ENCODE results near the gene UMAD1.
A peak's percentile ranks its signal among the peaks of the same experiment; 100 is the strongest.

UMAD1 gene

DNA sequence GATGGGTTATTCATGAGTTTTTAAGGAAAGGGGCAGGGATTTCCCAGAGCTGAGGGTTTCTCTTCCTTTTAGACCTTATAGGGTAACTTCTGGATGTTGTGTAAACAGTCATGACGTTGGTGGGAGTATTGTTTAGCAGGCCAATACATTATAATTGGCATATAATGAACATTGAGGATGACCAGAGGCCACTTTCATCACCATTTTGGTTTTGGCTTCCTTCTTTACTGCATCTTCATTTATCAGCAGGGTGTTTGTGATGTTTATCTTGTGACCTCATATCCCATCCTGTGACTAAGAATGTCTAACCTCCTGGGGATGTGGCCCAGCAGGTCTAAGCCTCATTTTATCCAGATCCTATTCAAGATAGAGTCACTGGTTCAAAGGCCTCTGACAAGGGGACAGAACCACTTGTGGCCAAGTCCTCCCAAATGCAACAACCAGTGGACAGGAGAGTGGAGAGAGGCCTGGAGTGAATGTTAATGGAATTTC lies 155.1 kb downstream of the UMAD1 start:
- Histone ChIP-seq H3K36me3 (ENCODE audit: insufficient read depth, low read length) (peaks cover 12% of the 10 kb centered on the region; the same call in 1 of the 2 replicates), H3K79me2 (ENCODE audit: insufficient read depth, low read length) (no peaks in the 10 kb centered on the region), H2AFZ (ENCODE audit: low read depth, low read length) (no peak overlapping the region), H3K4me1 (ENCODE audit: insufficient read depth, low read length) (no peaks in the 10 kb centered on the region), H3K27me3 (ENCODE audit: insufficient read depth, low read length, poor library complexity) (no peaks in the 10 kb centered on the region), H4K20me1 (ENCODE audit: insufficient read depth, low read length) (no peaks in the 10 kb centered on the region), H3K27ac (ENCODE audit: low read length) (no peak overlapping the region), H3K9ac (ENCODE audit: low read depth, low read length) (no peak overlapping the region), H3K4me2 (ENCODE audit: insufficient read depth, low read length) (no peak overlapping the region), H3K4me3 (ENCODE audit: low read depth in 1 of 2, low read length in 2 of 2) (no peak overlapping the region), H3K9me3 (ENCODE audit: insufficient read depth, low read length, severe bottlenecking) (peaks cover 3% of the 10 kb centered on the region)
- TF ChIP-seq EZH2 (IDR thresholded peaks at IDR 0.05; ENCODE audit: borderline replicate concordance, low read depth, low read length, severe bottlenecking) (no peak), CTCF (IDR thresholded peaks at IDR 0.05; ENCODE audit: borderline replicate concordance, extremely low read depth, low read length, poor library complexity, severe bottlenecking) (no peak)
- no peak for DNase-seq
- ATAC-seq (ENCODE audit: insufficient read depth, low read depth): no peak

GRCh38 chr7:7798510-7798909 lies 158.0 kb downstream of the UMAD1 start:
- Histone ChIP-seq H3K9ac (ENCODE audit: low read depth, low read length) (no peak overlapping the region), H3K27ac (ENCODE audit: low read length) (no peak overlapping the region), H3K9me3 (ENCODE audit: insufficient read depth, low read length, severe bottlenecking) (peaks cover 3% of the 10 kb centered on the region), H4K20me1 (ENCODE audit: insufficient read depth, low read length) (no peaks in the 10 kb centered on the region), H3K4me3 (ENCODE audit: low read depth in 1 of 2, low read length in 2 of 2) (no peak overlapping the region), H3K4me2 (ENCODE audit: insufficient read depth, low read length) (no peak overlapping the region), H3K27me3 (ENCODE audit: insufficient read depth, low read length, poor library complexity) (no peaks in the 10 kb centered on the region), H2AFZ (ENCODE audit: low read depth, low read length) (no peak overlapping the region), H3K4me1 (ENCODE audit: insufficient read depth, low read length) (no peaks in the 10 kb centered on the region), H3K36me3 (ENCODE audit: insufficient read depth, low read length) (peaks cover 6% of the 10 kb centered on the region; the same call in 1 of the 2 replicates), H3K79me2 (ENCODE audit: insufficient read depth, low read length) (no peaks in the 10 kb centered on the region)
- DNase-seq: peak; percentile 11
- peak; percentile 72 for ATAC-seq (ENCODE audit: insufficient read depth, low read depth)
- TF ChIP-seq CTCF (IDR thresholded peaks at IDR 0.05; ENCODE audit: borderline replicate concordance, extremely low read depth, low read length, poor library complexity, severe bottlenecking) (no peak), EZH2 (IDR thresholded peaks at IDR 0.05; ENCODE audit: borderline replicate concordance, low read depth, low read length, severe bottlenecking) (no peak)

DNA sequence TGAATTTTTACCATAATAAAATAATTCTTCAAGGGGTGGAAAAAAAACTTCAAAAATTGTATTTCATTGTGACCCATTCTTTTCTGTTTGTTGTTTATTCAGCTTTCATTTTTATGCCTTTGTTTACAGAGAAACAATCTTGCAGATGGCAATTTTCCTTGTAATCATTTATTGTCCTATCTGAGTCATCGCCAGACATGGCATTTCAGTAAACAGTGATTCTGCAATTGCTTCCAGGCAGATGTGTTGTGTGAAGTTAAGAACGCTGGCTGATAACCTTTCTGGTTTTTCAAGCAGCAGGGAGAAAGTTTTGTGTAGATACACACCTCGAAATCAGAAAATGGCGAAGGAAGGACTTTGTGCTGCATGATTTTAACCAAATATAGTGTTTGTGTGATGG lies 158.6 kb downstream of the UMAD1 start:
- H3K9me3 ChIP-seq (ENCODE audit: insufficient read depth, low read length, severe bottlenecking): peaks cover 3% of the 10 kb centered on the region
- H3K36me3 ChIP-seq (ENCODE audit: insufficient read depth, low read length): peaks cover 6% of the 10 kb centered on the region; the same call in 1 of the 2 replicates
- no peak overlapping the region for H3K9ac ChIP-seq (ENCODE audit: low read depth, low read length)
- ATAC-seq (ENCODE audit: insufficient read depth, low read depth): no peak
- no peak overlapping the region for H3K4me3 ChIP-seq (ENCODE audit: low read depth in 1 of 2, low read length in 2 of 2)
- no peaks in the 10 kb centered on the region for H3K79me2 ChIP-seq (ENCODE audit: insufficient read depth, low read length)
- no peaks in the 10 kb centered on the region for H3K27me3 ChIP-seq (ENCODE audit: insufficient read depth, low read length, poor library complexity)
- H3K4me1 ChIP-seq (ENCODE audit: insufficient read depth, low read length): no peaks in the 10 kb centered on the region
- no peak for DNase-seq
- no peak overlapping the region for H2AFZ ChIP-seq (ENCODE audit: low read depth, low read length)
- no peak overlapping the region for H3K4me2 ChIP-seq (ENCODE audit: insufficient read depth, low read length)
- no peak overlapping the region for H3K27ac ChIP-seq (ENCODE audit: low read length)
- TF ChIP-seq CTCF (IDR thresholded peaks at IDR 0.05; ENCODE audit: borderline replicate concordance, extremely low read depth, low read length, poor library complexity, severe bottlenecking) (no peak), EZH2 (IDR thresholded peaks at IDR 0.05; ENCODE audit: borderline replicate concordance, low read depth, low read length, severe bottlenecking) (no peak)
- H4K20me1 ChIP-seq (ENCODE audit: insufficient read depth, low read length): no peaks in the 10 kb centered on the region

- no peaks in the 10 kb centered on the region for H3K27me3 ChIP-seq (ENCODE audit: insufficient read depth, low read length, poor library complexity)
- no peak for ATAC-seq (ENCODE audit: insufficient read depth, low read depth)
- H3K36me3 ChIP-seq (ENCODE audit: insufficient read depth, low read length): no peaks in the 10 kb centered on the region
- no peak for TF ChIP-seq EZH2 (IDR thresholded peaks at IDR 0.05; ENCODE audit: borderline replicate concordance, low read depth, low read length, severe bottlenecking)
- TF ChIP-seq CTCF (IDR thresholded peaks at IDR 0.05; ENCODE audit: borderline replicate concordance, extremely low read depth, low read length, poor library complexity, severe bottlenecking): no peak
- H3K9me3 ChIP-seq (ENCODE audit: insufficient read depth, low read length, severe bottlenecking): no peaks in the 10 kb centered on the region
- no peaks in the 10 kb centered on the region for H3K79me2 ChIP-seq (ENCODE audit: insufficient read depth, low read length)
- no peak overlapping the region for H3K4me3 ChIP-seq (ENCODE audit: low read depth in 1 of 2, low read length in 2 of 2)
- no peak for DNase-seq
- H3K4me2 ChIP-seq (ENCODE audit: insufficient read depth, low read length): no peak overlapping the region
- no peaks in the 10 kb centered on the region for H4K20me1 ChIP-seq (ENCODE audit: insufficient read depth, low read length)
- no peak overlapping the region for H3K9ac ChIP-seq (ENCODE audit: low read depth, low read length)
- H3K4me1 ChIP-seq (ENCODE audit: insufficient read depth, low read length): no peaks in the 10 kb centered on the region
- no peak overlapping the region for H2AFZ ChIP-seq (ENCODE audit: low read depth, low read length)
- H3K27ac ChIP-seq (ENCODE audit: low read length): no peak overlapping the region
Measured at GRCh38 chr7:7802531-7802930, 162.0 kb downstream of the UMAD1 start.

All from DND-41 (cell line).